Mesendoderm (in vitro differentiated cells): ENCODE results near the gene EIF4G1.
A peak's percentile ranks its signal among the peaks of the same experiment; 100 is the strongest.

Experiments
- DNase-seq: peaks from one replicate; pipeline ENCODE4 v3.0.0; 2013
- H2AK5ac ChIP-seq: 2 replicates; pipeline ENCODE4 v1.6.1; 2013; ENCODE audit warnings: low read length, inconsistent platforms
- H2BK120ac ChIP-seq: 2 replicates; pipeline ENCODE4 v1.6.1; 2013; ENCODE audit warnings: low read depth, mild to moderate bottlenecking, low read length, moderate library complexity, mixed read lengths
- H2BK15ac ChIP-seq: replicated peaks from 2 replicates; pipeline ENCODE4 v1.6.1; 2013; ENCODE audit warnings: low read depth, mild to moderate bottlenecking, moderate library complexity
- H2BK5ac ChIP-seq: 2 replicates; pipeline ENCODE4 v1.6.1; 2013; ENCODE audit warnings: low read length, inconsistent platforms
- H3K18ac ChIP-seq: 2 replicates; pipeline ENCODE4 v1.6.1; 2013; ENCODE audit warnings: mild to moderate bottlenecking, low read length, mixed read lengths
- H3K23ac ChIP-seq: one replicate; pipeline ENCODE4 v1.6.1; 2013; ENCODE audit warnings: low read length
- H3K27ac ChIP-seq: 2 replicates; pipeline ENCODE4 v1.5.1; 2013; ENCODE audit warnings: low read depth, mild to moderate bottlenecking, inconsistent platforms, low read length, moderate library complexity
- H3K27me3 ChIP-seq: 2 replicates; pipeline ENCODE4 v1.6.1; 2013; ENCODE audit warnings: low read length, control low read depth, mild to moderate bottlenecking, inconsistent platforms; ENCODE audit not compliant: insufficient read depth, poor library complexity
- H3K36me3 ChIP-seq: 2 replicates; pipeline ENCODE4 v1.6.1; 2013; ENCODE audit warnings: low read length, inconsistent platforms; ENCODE audit not compliant: control insufficient read depth, insufficient read depth
- H3K4ac ChIP-seq: one replicate; pipeline ENCODE4 v1.6.1; 2013; ENCODE audit warnings: low read depth, mild to moderate bottlenecking, low read length, moderate library complexity
- H3K4me1 ChIP-seq: 2 replicates; pipeline ENCODE4 v1.6.1; 2013; ENCODE audit warnings: low read depth, low read length, inconsistent platforms; ENCODE audit not compliant: control insufficient read depth
- H3K4me2 ChIP-seq: 2 replicates; pipeline ENCODE4 v1.6.1; 2013; ENCODE audit warnings: low read length
- H3K4me3 ChIP-seq: 2 replicates; pipeline ENCODE4 v1.5.1; 2013; ENCODE audit warnings: mild to moderate bottlenecking, low read length
- H3K56ac ChIP-seq: one replicate; pipeline ENCODE4 v1.6.1; 2013; ENCODE audit warnings: low read length
- H3K79me1 ChIP-seq: 2 replicates; pipeline ENCODE4 v1.6.1; 2013; ENCODE audit warnings: low read length, inconsistent platforms
- H3K79me2 ChIP-seq: 2 replicates; pipeline ENCODE4 v1.6.1; 2013; ENCODE audit warnings: mild to moderate bottlenecking, low read length; ENCODE audit not compliant: control insufficient read depth, insufficient read depth
- H3K9ac ChIP-seq: 2 replicates; pipeline ENCODE4 v1.6.1; 2013; ENCODE audit warnings: low read length, inconsistent platforms
- H4K5ac ChIP-seq: one replicate; pipeline ENCODE4 v1.6.1; 2013; ENCODE audit warnings: low read length
- H4K8ac ChIP-seq: one replicate; pipeline ENCODE4 v1.6.1; 2013; ENCODE audit warnings: low read depth, mild to moderate bottlenecking, control low read depth, low read length, moderate library complexity
- whole genome bisulfite sequencing: extraction: QIAGEN DNeasy Blood & Tissue Kit; methylation state at CpG from one replicate; pipeline ENCODE4 v1.1.7; 2013; ENCODE audit warnings: low lambda C conversion rate, missing lambda C conversion rate; ENCODE audit not compliant: insufficient coverage; ENCODE audit errors: extremely low coverage; 5-methylcytosine and 5-hydroxymethylcytosine counted together

EIF4G1 gene

DNA sequence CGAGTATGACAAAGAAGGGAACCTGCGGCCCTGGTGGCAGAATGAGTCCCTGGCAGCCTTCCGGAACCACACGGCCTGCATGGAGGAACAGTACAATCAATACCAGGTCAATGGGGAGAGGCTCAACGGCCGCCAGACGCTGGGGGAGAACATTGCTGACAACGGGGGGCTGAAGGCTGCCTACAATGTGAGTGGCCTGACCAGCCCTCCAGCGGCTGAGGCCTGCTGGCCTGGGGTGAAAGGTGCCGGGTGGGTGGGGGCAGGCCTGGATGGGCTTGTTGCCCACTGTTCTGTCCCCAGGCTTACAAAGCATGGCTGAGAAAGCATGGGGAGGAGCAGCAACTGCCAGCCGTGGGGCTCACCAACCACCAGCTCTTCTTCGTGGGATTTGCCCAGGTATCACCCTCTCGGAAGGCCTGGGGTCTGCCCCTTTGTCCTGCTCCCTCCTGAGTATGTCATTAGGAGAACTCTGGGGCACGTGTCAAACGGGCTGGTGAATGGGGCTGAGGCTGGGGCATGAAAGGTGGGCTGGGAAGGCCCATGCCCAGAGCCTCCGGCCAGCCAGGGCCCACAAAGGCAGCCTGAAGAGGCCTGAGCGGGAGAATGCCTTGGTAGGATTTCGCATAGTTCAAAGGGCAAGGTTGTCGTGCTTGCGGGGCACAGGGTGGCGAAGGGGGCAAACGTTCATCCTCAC, 23.2 kb upstream of the EIF4G1 start:
- H4K5ac ChIP-seq: no peak overlapping the region
- no peaks in the 10 kb centered on the region for H3K79me2 ChIP-seq
- H3K4me2 ChIP-seq: no peak overlapping the region
- no peak for DNase-seq
- no peak overlapping the region for H3K4me3 ChIP-seq
- H2AK5ac ChIP-seq: no peak overlapping the region
- H3K36me3 ChIP-seq: no peaks in the 10 kb centered on the region
- no peak overlapping the region for H3K18ac ChIP-seq
- H4K8ac ChIP-seq: no peak overlapping the region
- no peak overlapping the region for H2BK120ac ChIP-seq
- H2BK5ac ChIP-seq: no peak overlapping the region
- H3K27ac ChIP-seq: no peak overlapping the region
- no peaks in the 10 kb centered on the region for H3K79me1 ChIP-seq
- H3K9ac ChIP-seq: no peak overlapping the region
- H3K56ac ChIP-seq: no peak overlapping the region
- no peaks in the 10 kb centered on the region for H3K4me1 ChIP-seq
- WGBS: no CpG with 5 or more reads among the region's 22 CpGs
- no peak overlapping the region for H3K23ac ChIP-seq
- no peaks in the 10 kb centered on the region for H3K27me3 ChIP-seq
- H2BK15ac ChIP-seq: no peak overlapping the region
- no peak overlapping the region for H3K4ac ChIP-seq

DNA sequence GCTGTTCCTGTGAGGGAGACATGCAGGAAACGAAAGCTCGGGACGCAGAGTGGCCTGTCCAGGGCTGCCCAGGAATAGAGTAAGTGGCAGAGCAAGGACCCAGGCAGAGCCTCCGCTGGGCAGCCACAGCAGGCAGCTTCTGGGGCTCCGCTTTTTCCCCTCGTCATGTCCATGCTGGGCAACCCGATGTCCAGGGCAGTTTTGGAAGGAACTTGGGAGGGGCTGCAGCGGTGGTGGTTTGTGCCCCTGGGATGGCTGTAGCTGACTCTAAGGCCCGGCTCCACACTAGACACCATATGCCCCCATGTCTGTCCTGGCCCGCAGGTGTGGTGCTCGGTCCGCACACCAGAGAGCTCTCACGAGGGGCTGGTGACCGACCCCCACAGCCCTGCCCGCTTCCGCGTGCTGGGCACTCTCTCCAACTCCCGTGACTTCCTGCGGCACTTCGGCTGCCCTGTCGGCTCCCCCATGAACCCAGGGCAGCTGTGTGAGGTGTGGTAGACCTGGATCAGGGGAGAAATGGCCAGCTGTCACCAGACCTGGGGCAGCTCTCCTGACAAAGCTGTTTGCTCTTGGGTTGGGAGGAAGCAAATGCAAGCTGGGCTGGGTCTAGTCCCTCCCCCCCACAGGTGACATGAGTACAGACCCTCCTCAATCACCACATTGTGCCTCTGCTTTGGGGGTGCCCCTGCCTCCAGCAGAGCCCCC, 22.5 kb upstream of the EIF4G1 start:
- WGBS: no CpG with 5 or more reads among the region's 21 CpGs
- H2BK15ac ChIP-seq: no peak overlapping the region
- H3K27ac ChIP-seq: no peak overlapping the region
- no peaks in the 10 kb centered on the region for H3K36me3 ChIP-seq
- H3K79me1 ChIP-seq: no peaks in the 10 kb centered on the region
- no peaks in the 10 kb centered on the region for H3K79me2 ChIP-seq
- no peak overlapping the region for H3K18ac ChIP-seq
- no peak overlapping the region for H4K8ac ChIP-seq
- H4K5ac ChIP-seq: no peak overlapping the region
- no peak overlapping the region for H3K4me2 ChIP-seq
- H3K56ac ChIP-seq: no peak overlapping the region
- no peak overlapping the region for H3K4me3 ChIP-seq
- H3K27me3 ChIP-seq: no peaks in the 10 kb centered on the region
- H3K9ac ChIP-seq: no peak overlapping the region
- H2AK5ac ChIP-seq: no peak overlapping the region
- no peak overlapping the region for H3K23ac ChIP-seq
- no peak overlapping the region for H2BK120ac ChIP-seq
- H3K4ac ChIP-seq: no peak overlapping the region
- DNase-seq: no peak
- H3K4me1 ChIP-seq: no peaks in the 10 kb centered on the region
- H2BK5ac ChIP-seq: no peak overlapping the region

DNA sequence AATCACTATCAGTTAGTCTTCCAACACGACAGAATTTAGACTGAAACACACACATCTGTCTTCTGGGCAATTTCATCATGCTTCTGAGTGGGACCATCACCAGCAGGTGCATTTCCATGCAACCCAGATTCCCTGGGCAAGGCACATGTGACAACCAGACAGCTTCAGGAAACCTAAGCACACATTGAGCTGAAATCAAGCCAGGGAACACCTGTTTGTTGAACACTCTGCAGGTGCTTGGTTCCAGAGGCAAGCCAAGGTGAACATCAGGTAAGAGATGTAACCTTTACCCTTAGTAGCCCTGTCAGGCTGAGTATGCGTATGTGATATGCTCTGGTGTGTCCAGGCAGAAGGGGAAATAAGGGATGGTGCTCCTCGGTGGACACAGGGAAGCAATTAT, 18.6 kb upstream of the EIF4G1 start:
- Histone ChIP-seq H3K9ac (no peak overlapping the region), H3K79me2 (peaks cover 16% of the 10 kb centered on the region), H4K5ac (no peak overlapping the region), H3K4me2 (no peak overlapping the region), H3K4me3 (no peak overlapping the region), H3K18ac (no peak overlapping the region), H4K8ac (no peak overlapping the region), H3K23ac (no peak overlapping the region), H2AK5ac (no peak overlapping the region), H2BK5ac (no peak overlapping the region), H3K27ac (no peak overlapping the region), H3K79me1 (peaks cover 12% of the 10 kb centered on the region), H3K4me1 (peaks cover 4% of the 10 kb centered on the region), H3K4ac (no peak overlapping the region), H2BK120ac (no peak overlapping the region), H3K56ac (no peak overlapping the region), H3K27me3 (no peaks in the 10 kb centered on the region), H3K36me3 (no peaks in the 10 kb centered on the region), H2BK15ac (no peak overlapping the region)
- no peak for DNase-seq
- WGBS: no CpG with 5 or more reads among the region's 3 CpGs

DNA sequence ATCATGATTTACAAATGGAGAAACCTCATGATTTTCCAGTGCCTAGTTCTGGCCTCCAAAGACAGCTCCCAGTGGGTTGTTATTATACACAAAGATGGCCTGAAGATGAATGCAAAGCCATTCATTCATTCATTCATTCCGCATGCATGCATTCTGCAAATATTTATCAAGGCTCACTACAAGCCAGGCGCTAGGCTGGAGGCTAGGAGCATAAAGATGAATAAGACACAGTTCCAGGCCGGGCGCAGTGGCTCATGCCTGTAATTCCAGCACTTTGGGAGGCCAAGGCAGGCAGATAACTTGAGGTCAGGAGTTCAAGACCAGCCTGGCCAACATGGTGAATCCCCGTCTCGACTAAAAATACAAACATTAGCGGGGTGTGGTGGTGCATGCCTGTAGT, 17.8 kb upstream of the EIF4G1 start:
- Histone ChIP-seq H4K8ac (no peak overlapping the region), H3K4ac (no peak overlapping the region), H3K4me3 (no peak overlapping the region)

DNA sequence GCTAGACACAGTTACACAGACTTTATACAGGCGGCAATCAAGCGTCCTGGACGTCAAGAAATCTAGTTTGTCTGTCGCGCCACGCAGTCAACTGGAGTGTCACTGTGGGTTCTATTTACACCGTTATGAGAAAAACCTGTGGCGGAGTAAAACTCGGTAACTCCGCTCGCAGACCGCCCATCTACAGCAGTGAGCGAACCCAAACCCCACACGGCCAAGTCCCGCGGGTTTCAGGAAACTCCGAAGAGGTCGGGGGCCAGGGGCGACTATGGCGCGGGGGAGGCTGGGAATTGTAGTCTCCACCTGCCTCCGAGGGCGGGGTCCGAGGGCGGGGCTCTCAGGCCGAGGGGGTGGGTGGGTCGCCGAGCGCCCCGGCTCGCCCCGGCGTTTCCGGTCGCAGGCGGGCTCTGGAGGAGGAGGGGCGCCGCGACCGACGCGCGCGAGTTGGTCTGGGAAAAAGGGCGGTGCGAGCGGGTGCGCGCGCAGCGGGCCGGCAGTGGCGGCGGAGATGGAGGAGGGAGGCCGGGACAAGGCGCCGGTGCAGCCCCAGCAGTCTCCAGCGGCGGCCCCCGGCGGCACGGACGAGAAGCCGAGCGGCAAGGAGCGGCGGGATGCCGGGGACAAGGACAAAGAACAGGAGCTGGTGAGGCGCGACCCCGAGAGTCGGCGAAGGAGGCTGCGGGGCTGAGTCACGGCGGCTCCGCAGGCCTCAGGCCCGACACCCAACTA, 15.5 kb upstream of the EIF4G1 start, which contains the start of gene PSMD2:
Gene PSMD2 (plus strand): TSS at position 483 of the 729 bp plus-strand sequence. CDS start 26 bp downstream, at position 509.
- peak within 1 kb of the TSS; percentile 94 for H3K9ac ChIP-seq
- H3K79me2 ChIP-seq: peaks cover 20% of the 10 kb centered on the region
- peak within 1 kb of the TSS; percentile 99 for H3K4me3 ChIP-seq
- no peak within 1 kb of the TSS for H4K8ac ChIP-seq
- peak within 1 kb of the TSS; percentile 94 for H3K56ac ChIP-seq
- peaks cover 20% of the 10 kb centered on the region for H3K36me3 ChIP-seq
- H3K4me1 ChIP-seq: peaks cover 4% of the 10 kb centered on the region
- no peak within 1 kb of the TSS for H2BK120ac ChIP-seq
- peak within 1 kb of the TSS; percentile 66 for H3K23ac ChIP-seq
- WGBS: no CpG with 5 or more reads among the region's 78 CpGs
- peak within 1 kb of the TSS; percentile 30 for H3K27ac ChIP-seq
- H3K18ac ChIP-seq: no peak within 1 kb of the TSS
- H3K27me3 ChIP-seq: no peaks in the 10 kb centered on the region
- no peak within 1 kb of the TSS for H3K4ac ChIP-seq
- peaks cover 24% of the 10 kb centered on the region for H3K79me1 ChIP-seq
- H3K4me2 ChIP-seq: peak within 1 kb of the TSS; percentile 84
- no peak within 1 kb of the TSS for H4K5ac ChIP-seq
- H2BK15ac ChIP-seq: no peak within 1 kb of the TSS
- peak; percentile 98 for DNase-seq
- no peak within 1 kb of the TSS for H2BK5ac ChIP-seq
- H2AK5ac ChIP-seq: no peak within 1 kb of the TSS

More for the DNA sequence above, 17.8 kb upstream of the EIF4G1 start:
- WGBS: no CpG with 5 or more reads among the region's 7 CpGs
- H3K23ac ChIP-seq: no peak overlapping the region
- H2AK5ac ChIP-seq: no peak overlapping the region
- H4K5ac ChIP-seq: no peak overlapping the region
- H2BK5ac ChIP-seq: no peak overlapping the region
- H3K27me3 ChIP-seq: no peaks in the 10 kb centered on the region
- H3K36me3 ChIP-seq: peaks cover 2% of the 10 kb centered on the region
- no peak overlapping the region for H3K18ac ChIP-seq
- H3K4me1 ChIP-seq: peaks cover 4% of the 10 kb centered on the region
- peaks cover 16% of the 10 kb centered on the region for H3K79me2 ChIP-seq
- H2BK15ac ChIP-seq: no peak overlapping the region
- DNase-seq: no peak
- H3K4me2 ChIP-seq: no peak overlapping the region
- H2BK120ac ChIP-seq: no peak overlapping the region
- no peak overlapping the region for H3K56ac ChIP-seq
- peaks cover 12% of the 10 kb centered on the region for H3K79me1 ChIP-seq
- no peak overlapping the region for H3K9ac ChIP-seq
- H3K27ac ChIP-seq: no peak overlapping the region
